ENCODE measurements around the gene CMSS1.

GRCh38 chr3:99939876-99940275 is 122.2 kb downstream of the CMSS1 start:
- TF ChIP-seq CTCF (IDR thresholded peaks at IDR 0.05): no peak
- TF ChIP-seq POLR2A (IDR thresholded peaks at IDR 0.05): no peak
